H9 (cell line): Measurements from ENCODE around the gene GRID1. TPM values are rescaled to one million over a fixed set of nuclear protein-coding genes. Genes with fewer than 3 reads are reported as not detected.
A peak's percentile ranks its signal among the peaks of the same experiment; 100 is the strongest.

Experiments used
- DNase-seq: peaks from one replicate; pipeline ENCODE4 v3.0.0-alpha.2; 2017
- H2AFZ ChIP-seq: one replicate; pipeline ENCODE4 v1.6.1; 2013; ENCODE audit warnings: mild to moderate bottlenecking, low read length, control low read depth, moderate library complexity
- H2AK5ac ChIP-seq: 2 replicates; pipeline ENCODE4 v1.6.1; 2013; ENCODE audit warnings: low read length, control low read depth, mixed read lengths; ENCODE audit not compliant: insufficient read length
- H2BK120ac ChIP-seq: one replicate; pipeline ENCODE4 v1.6.1; 2013; ENCODE audit warnings: low read depth, mild to moderate bottlenecking, low read length, control low read depth, inconsistent platforms; ENCODE audit not compliant: poor library complexity, severe bottlenecking
- H2BK12ac ChIP-seq: 2 replicates; pipeline ENCODE4 v1.6.1; 2013; ENCODE audit warnings: low read length, control low read depth, mixed read lengths, low read depth; ENCODE audit not compliant: insufficient read length
- H2BK15ac ChIP-seq: 2 replicates; pipeline ENCODE4 v1.6.1; 2013; ENCODE audit warnings: low read depth, low read length, control low read depth
- H2BK20ac ChIP-seq: one replicate; pipeline ENCODE4 v1.6.1; 2013; ENCODE audit warnings: low read depth, mild to moderate bottlenecking, low read length, control low read depth, inconsistent platforms; ENCODE audit not compliant: poor library complexity, severe bottlenecking
- H2BK5ac ChIP-seq: 2 replicates; pipeline ENCODE4 v1.6.1; 2013; ENCODE audit warnings: low read length, control low read depth, mixed read lengths; ENCODE audit not compliant: insufficient read length
- H3K14ac ChIP-seq: 2 replicates; pipeline ENCODE4 v1.6.1; 2013; ENCODE audit warnings: low read length, control low read depth; ENCODE audit not compliant: insufficient read depth
- H3K18ac ChIP-seq: 2 replicates; pipeline ENCODE4 v1.6.1; 2013; ENCODE audit warnings: low read depth, mild to moderate bottlenecking, mixed read lengths, low read length, control low read depth; ENCODE audit not compliant: insufficient read length
- H3K23ac ChIP-seq: 2 replicates; pipeline ENCODE4 v1.6.1; 2013; ENCODE audit warnings: low read length, control low read depth, mixed read lengths, low read depth; ENCODE audit not compliant: insufficient read length
- H3K23me2 ChIP-seq: 2 replicates; pipeline ENCODE4 v1.6.1; 2013; ENCODE audit warnings: low read depth, mild to moderate bottlenecking, mixed read lengths, low read length, control low read depth; ENCODE audit not compliant: insufficient read length, poor library complexity, severe bottlenecking
- H3K27ac ChIP-seq: 2 replicates; pipeline ENCODE4 v1.5.1; 2013; ENCODE audit warnings: low read length, control low read depth, mixed read lengths, low read depth; ENCODE audit not compliant: insufficient read length
- H3K27me3 ChIP-seq: 2 replicates; pipeline ENCODE4 v1.6.1; 2013; ENCODE audit warnings: low read length, control low read depth, inconsistent platforms; ENCODE audit not compliant: insufficient read depth
- H3K4ac ChIP-seq: 2 replicates; pipeline ENCODE4 v1.6.1; 2013; ENCODE audit warnings: low read depth, mild to moderate bottlenecking, control low read depth, inconsistent platforms, low read length, moderate library complexity
- H3K4me1 ChIP-seq: 2 replicates; pipeline ENCODE4 v1.6.1; 2013; ENCODE audit warnings: low read length, control low read depth, inconsistent platforms; ENCODE audit not compliant: insufficient read depth
- H3K4me2 ChIP-seq: 2 replicates; pipeline ENCODE4 v1.6.1; 2013; ENCODE audit warnings: low read length, control low read depth, mixed read lengths; ENCODE audit not compliant: insufficient read length, insufficient read depth
- H3K56ac ChIP-seq: 2 replicates; pipeline ENCODE4 v1.6.1; 2013; ENCODE audit warnings: low read depth, mild to moderate bottlenecking, mixed read lengths, low read length, control low read depth; ENCODE audit not compliant: insufficient read length
- H3K79me1 ChIP-seq: 2 replicates; pipeline ENCODE4 v1.6.1; 2013; ENCODE audit warnings: low read depth, mild to moderate bottlenecking, moderate library complexity, low read length, control low read depth, inconsistent platforms; ENCODE audit not compliant: insufficient read depth, poor library complexity, severe bottlenecking
- H3K79me2 ChIP-seq: 2 replicates; pipeline ENCODE4 v1.6.1; 2013; ENCODE audit warnings: low read length, control low read depth, inconsistent platforms; ENCODE audit not compliant: insufficient read depth
- H3K9ac ChIP-seq: 2 replicates; pipeline ENCODE4 v1.6.1; 2013; ENCODE audit warnings: low read length, control low read depth, mixed read lengths; ENCODE audit not compliant: insufficient read length; ENCODE audit errors: extremely low read depth
- H3K9me3 ChIP-seq: one replicate; pipeline ENCODE4 v1.6.1; 2013; ENCODE audit warnings: low read depth, low read length, inconsistent platforms; ENCODE audit not compliant: control insufficient read depth
- H3T11ph ChIP-seq: one replicate; pipeline ENCODE4 v1.6.1; 2013; ENCODE audit warnings: mild to moderate bottlenecking, low read length, control low read depth, inconsistent platforms
- H4K20me1 ChIP-seq: one replicate; pipeline ENCODE4 v1.6.1; 2013; ENCODE audit not compliant: control insufficient read depth, insufficient read length, insufficient read depth
- H4K5ac ChIP-seq: 2 replicates; pipeline ENCODE4 v1.6.1; 2013; ENCODE audit warnings: low read depth, mild to moderate bottlenecking, mixed read lengths, low read length, control low read depth; ENCODE audit not compliant: insufficient read length
- H4K8ac ChIP-seq: replicated peaks from 2 replicates; pipeline ENCODE4 v1.6.1; 2013; ENCODE audit warnings: low read length, control low read depth, mixed read lengths, low read depth; ENCODE audit not compliant: insufficient read length
- H4K91ac ChIP-seq: 2 replicates; pipeline ENCODE4 v1.6.1; 2013; ENCODE audit warnings: low read depth, mild to moderate bottlenecking, moderate library complexity, mixed read lengths, low read length, control low read depth; ENCODE audit not compliant: insufficient read length
- H3K27ac Mint-ChIP-seq, 3 experiments: 2 replicates in 2 of 3; 3 replicates in 1 of 3; pipeline ENCODE4 v1.8.0; 2020 to 2021; ENCODE audit warnings: mixed read lengths in 3 of 3, mild to moderate bottlenecking in 1 of 3, moderate library complexity in 1 of 3
- H3K27me3 Mint-ChIP-seq: 2 replicates; pipeline ENCODE4 v1.8.0; 2021; ENCODE audit warnings: low read depth, mild to moderate bottlenecking, moderate library complexity, mixed read lengths
- H3K36me3 Mint-ChIP-seq, 3 experiments: 2 replicates in 2 of 3; 3 replicates in 1 of 3; pipeline ENCODE4 v1.8.0; 2020 to 2021; ENCODE audit warnings: low read depth in 3 of 3, mixed read lengths in 3 of 3; ENCODE audit not compliant: insufficient read depth in 1 of 3
- H3K4me1 Mint-ChIP-seq, 2 experiments: 2 replicates each; pipeline ENCODE4 v1.8.0; 2020; ENCODE audit warnings: mixed read lengths in 2 of 2
- H3K4me3 Mint-ChIP-seq, 2 experiments: 2 replicates in 1 of 2; 3 replicates in 1 of 2; pipeline ENCODE4 v1.8.0; 2020 to 2021; ENCODE audit warnings: mild to moderate bottlenecking in 2 of 2, mixed read lengths in 2 of 2, moderate library complexity in 1 of 2
- H3K9me3 Mint-ChIP-seq, 2 experiments: 2 replicates in 1 of 2; 3 replicates in 1 of 2; pipeline ENCODE4 v1.8.0; 2020; ENCODE audit warnings: mild to moderate bottlenecking in 2 of 2, mixed read lengths in 2 of 2, moderate library complexity in 1 of 2
- WGBS: extraction: QIAGEN DNeasy Blood & Tissue Kit; methylation state at CpG from one replicate; pipeline ENCODE4 v1.1.7; 2013; ENCODE audit warnings: missing lambda C conversion rate, low lambda C conversion rate, mixed read lengths; ENCODE audit not compliant: insufficient read length; ENCODE audit errors: extremely low coverage; 5-methylcytosine and 5-hydroxymethylcytosine counted together
- total RNA-seq: library from RNA; stranded (reverse); gene quantifications from 2 replicates; pipeline ENCODE4 v1.2.1, GENCODE V29; 2021
- TF ChIP-seq, protein P1 (sequence below): fragments of 200-600 bp; sonication (generic); conservative IDR thresholded peaks from 3 replicates; pipeline ENCODE4 v1.8.0; 2021; ENCODE audit warnings: antibody characterized with exemption, mild to moderate bottlenecking

The GRID1 gene
- total RNA-seq, 1 experiment from 2014 or later = 0.35 TPM

DNA sequence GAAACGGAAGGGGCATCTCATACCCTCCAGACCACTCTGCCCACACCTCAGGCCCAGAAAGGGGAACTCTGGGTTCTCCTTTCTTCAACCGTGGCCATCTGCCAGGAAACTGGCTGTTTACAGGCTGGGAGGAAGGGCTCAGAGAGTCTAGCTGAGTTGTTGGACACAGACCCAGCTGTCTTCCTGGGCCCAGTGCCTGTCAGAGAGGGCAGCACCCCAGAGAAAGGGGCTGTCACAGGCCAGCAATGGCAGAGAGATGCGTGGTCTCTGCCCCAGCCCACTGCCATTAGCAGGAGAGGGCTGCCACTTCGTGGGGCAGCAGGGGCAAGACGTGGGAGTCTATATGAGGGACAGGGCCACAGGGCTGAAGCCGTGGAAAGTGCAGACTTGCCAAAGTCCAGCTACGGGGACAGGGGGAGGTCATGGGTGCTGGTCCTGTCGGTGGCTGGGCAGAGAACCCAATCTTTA lies 11.0 kb downstream of the GRID1 start:
- Mint-ChIP-seq H3K36me3 (no peaks in the 10 kb centered on the region), H3K4me1 (no peaks in the 10 kb centered on the region), H3K4me3 (no peak overlapping the region), H3K9me3 (no peaks in the 10 kb centered on the region; a peak in 2 of 5 replicates), H3K27ac (peak overlapping the region in 1 of 3 experiments; percentile 44; a peak in 1 of 7 replicates), H3K27me3 (peaks cover 50% of the 10 kb centered on the region)
- Histone ChIP-seq H3K27ac (no peak overlapping the region), H3K4ac (no peak overlapping the region), H3K4me1 (no peaks in the 10 kb centered on the region), H3K9me3 (no peaks in the 10 kb centered on the region), H3K18ac (no peak overlapping the region), H3K79me2 (no peaks in the 10 kb centered on the region), H3T11ph (no peak overlapping the region), H3K4me2 (no peak overlapping the region), H2BK5ac (no peak overlapping the region), H4K20me1 (no peaks in the 10 kb centered on the region), H4K5ac (no peak overlapping the region), H3K23ac (no peak overlapping the region), H3K14ac (no peak overlapping the region; the same call in 1 of the 2 replicates), H4K91ac (no peak overlapping the region), H4K8ac (no peak overlapping the region), H3K56ac (no peak overlapping the region), H2AK5ac (no peak overlapping the region), H3K9ac (no peak overlapping the region), H2BK12ac (no peak overlapping the region), H2BK20ac (no peak overlapping the region), H3K23me2 (no peaks in the 10 kb centered on the region), H3K27me3 (no peaks in the 10 kb centered on the region), H2AFZ (no peak overlapping the region), H2BK15ac (no peak overlapping the region), H2BK120ac (no peak overlapping the region), H3K79me1 (no peaks in the 10 kb centered on the region)
- no CpG with 5 or more reads among the region's 8 CpGs for WGBS
- DNase-seq = no peak
- TF ChIP-seq, protein P1, sequence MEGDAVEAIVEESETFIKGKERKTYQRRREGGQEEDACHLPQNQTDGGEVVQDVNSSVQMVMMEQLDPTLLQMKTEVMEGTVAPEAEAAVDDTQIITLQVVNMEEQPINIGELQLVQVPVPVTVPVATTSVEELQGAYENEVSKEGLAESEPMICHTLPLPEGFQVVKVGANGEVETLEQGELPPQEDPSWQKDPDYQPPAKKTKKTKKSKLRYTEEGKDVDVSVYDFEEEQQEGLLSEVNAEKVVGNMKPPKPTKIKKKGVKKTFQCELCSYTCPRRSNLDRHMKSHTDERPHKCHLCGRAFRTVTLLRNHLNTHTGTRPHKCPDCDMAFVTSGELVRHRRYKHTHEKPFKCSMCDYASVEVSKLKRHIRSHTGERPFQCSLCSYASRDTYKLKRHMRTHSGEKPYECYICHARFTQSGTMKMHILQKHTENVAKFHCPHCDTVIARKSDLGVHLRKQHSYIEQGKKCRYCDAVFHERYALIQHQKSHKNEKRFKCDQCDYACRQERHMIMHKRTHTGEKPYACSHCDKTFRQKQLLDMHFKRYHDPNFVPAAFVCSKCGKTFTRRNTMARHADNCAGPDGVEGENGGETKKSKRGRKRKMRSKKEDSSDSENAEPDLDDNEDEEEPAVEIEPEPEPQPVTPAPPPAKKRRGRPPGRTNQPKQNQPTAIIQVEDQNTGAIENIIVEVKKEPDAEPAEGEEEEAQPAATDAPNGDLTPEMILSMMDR = no peak
